HG03108 (cell line): ENCODE data around the gene IGF2R.
A peak's percentile ranks its signal among the peaks of the same experiment; 100 is the strongest.

Source experiments
- ATAC-seq: cut with Tn5 transposase; IDR thresholded peaks from one replicate; pipeline ENCODE4 v1.9.1; 2021; ENCODE audit warnings: moderate library complexity; ENCODE audit not compliant: unreplicated experiment

IGF2R gene

DNA sequence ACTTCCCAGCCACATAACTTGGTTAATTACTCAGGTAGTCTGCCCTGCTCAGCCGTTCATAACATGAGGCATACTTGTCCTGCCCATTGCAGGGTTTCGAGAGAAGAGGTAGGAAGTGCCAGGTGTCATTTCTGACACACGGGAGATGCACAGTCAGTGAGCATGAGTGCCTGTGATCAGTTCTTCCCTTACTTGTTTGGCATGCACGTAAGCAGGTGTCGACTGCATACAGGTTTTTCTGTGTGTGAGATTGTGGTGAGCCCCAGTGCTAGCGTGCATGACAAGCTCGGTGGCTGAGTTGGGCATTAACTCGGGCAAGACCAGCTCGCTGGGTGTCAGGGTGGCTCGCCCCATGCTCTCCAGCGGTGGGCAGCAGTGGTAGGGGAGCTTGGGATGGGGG is 101.5 kb downstream of the IGF2R start:
- peak; percentile 29 for ATAC-seq

DNA sequence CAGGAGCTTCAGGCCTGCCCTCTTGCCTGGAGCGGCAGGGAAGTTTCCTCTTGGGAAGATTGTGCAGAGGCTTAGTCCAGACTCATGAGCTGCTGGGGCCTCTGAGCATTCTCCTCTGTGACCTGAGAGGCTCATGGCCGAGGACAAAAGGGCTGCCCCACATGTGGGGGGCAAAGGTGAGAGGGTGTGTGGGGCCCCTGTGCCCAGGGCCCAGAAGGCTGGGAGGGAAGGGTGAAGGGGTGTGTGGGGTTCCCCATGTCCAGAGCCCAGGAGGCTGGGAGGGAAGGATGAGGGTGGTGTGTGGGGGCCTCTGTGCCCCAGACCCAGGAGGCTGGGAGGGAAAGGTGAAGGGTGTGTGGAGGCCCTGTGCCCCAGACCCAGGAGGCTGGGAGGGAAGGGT is 101.9 kb downstream of the IGF2R start:
- no peak for ATAC-seq

DNA sequence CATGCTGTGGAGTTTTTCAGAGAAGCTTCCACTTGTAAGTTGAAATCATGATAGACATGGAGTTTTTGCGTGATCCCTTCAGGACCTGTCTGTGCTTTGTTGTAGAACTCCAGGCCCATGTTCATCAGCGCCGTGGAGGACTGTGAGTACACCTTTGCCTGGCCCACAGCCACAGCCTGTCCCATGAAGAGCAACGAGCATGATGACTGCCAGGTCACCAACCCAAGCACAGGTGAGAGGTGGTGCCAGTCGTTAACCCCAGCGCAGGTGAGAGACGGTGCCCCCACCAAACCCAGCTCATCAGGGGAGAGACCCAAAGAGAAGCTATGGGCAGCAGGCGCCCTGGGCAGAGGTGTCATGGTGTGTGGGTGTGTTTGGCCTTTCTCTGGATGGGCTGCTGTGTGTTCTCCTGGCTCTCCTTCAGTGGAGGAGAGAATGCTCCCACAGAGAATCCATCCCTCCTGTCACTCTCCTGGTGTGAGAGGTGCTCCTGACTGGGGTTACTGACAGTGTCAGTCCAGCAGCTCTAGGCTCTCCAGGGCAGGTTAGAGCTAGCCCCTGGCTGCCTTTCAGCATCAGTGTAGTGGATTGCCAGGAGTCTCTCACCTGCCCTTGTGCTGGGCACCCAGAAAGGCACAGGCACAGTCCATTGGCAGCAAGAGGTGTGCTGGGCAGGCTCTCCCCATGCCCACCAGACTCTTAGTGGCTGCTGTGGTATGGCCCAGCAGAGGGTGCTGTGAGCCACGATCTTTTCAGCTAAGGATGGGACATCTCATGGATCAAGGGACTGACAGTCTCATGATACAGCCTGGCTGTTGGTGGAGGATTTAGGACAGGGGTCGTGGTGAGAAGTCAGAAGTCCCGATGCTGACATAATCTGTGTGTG is 103.2 kb downstream of the IGF2R start:
- ATAC-seq = no peak

DNA sequence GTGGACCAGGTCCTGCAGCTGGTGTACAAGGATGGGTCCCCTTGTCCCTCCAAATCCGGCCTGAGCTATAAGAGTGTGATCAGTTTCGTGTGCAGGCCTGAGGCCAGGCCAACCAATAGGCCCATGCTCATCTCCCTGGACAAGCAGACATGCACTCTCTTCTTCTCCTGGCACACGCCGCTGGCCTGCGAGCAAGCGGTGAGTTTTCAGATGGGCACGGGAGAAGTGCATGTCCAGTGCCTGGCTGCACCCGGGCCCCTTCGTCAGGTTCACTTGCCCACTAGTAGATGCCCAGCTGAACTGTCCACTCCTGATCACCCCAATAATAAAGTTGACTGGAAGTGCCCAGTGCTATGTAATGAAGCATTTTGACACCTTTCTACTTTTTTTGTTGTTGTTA is 104.4 kb downstream of the IGF2R start:
- no peak for ATAC-seq

DNA sequence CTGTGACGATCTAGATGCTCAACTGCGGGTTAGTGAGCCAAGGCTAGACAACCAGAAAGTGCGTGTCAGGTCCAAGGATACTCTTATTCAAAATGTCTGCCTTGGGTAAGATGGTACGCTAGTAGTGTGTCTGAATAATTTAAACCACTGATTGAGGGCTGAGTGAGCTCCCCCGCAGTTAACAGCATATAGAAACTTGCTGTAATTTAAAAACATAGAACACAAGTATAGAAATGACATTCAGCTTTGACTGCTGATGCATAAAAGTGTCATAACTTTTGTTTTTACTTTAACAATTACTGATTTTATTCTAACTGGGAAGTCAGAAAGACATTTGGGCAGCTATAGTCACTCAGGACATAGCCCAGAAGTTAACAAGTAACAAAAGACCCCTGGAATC is 107.1 kb downstream of the IGF2R start:
- no peak for ATAC-seq

DNA sequence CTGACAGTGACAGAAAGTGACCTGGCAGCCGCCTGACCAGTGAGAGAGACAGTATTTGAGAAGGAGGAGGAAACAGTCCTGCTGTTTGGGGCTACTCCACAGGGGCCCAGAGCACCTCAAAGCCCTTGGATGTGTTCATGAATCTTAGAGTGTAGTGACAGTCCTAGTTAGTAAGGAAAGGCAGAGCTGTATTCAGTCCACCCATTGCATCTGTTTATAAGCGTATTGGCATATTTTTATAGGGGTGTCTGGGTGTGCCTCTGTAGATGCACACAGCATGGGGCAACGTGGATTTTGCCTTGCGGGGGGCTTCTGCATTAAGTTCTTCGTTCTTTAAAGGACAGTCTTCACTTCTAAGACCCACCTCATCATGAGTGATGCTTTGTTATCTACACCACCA is 108.1 kb downstream of the IGF2R start:
- ATAC-seq = no peak

DNA sequence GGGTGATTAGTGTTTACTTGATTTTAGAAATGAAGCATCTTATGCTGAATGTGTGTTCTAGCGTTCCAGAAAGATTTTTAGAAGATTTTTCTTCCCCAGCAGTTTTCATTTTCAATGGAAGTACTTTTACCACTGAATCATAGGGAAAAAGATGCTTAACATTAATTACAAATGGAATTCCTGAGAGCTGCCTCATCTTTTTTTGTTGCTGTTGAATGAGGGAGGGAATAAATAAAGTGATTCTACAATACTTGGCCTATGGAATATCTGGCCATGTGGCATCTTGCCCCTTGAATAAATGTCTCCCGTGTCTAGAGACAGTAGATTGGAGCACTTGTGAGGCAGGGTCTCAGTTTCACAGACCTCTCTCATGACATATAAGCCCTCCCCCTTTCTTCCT is 108.6 kb downstream of the IGF2R start:
- ATAC-seq = no peak

DNA sequence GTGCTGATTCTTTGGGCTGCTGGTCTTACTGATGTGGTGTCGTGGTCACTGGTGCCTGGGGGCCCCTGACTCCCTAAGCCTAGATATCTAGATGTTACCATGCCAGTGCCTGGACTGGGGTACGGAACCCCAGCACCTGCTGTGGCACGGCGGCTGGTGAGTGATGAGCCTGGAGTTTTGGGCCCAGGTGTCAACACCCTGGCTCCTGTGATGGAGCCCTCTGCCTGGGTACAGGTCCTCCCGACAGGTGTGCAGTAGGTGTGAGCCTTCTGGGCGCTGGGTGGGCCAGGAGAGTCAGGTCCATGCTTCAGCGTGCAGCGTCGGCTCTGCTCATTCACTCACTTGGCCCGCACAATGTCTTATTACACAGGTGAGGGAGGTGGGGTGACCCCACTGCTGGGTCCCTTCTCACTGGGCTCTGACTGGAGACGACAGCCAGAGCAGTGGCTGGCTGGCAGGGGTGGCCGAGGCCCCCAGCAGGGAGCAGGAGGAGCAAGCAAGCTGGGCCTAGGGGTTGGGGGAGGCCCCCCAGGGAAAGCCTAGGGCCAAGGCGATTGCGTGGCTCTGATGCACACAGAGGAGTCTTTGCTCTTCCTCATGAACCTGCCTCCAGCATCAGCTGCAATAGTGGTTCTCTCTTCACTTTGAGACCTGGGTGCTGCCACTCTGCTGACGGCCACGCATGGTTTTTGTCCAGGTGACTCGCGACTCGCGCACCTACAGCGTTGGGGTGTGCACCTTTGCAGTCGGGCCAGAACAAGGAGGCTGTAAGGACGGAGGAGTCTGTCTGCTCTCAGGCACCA is 110.2 kb downstream of the IGF2R start:
- ATAC-seq = no peak

DNA sequence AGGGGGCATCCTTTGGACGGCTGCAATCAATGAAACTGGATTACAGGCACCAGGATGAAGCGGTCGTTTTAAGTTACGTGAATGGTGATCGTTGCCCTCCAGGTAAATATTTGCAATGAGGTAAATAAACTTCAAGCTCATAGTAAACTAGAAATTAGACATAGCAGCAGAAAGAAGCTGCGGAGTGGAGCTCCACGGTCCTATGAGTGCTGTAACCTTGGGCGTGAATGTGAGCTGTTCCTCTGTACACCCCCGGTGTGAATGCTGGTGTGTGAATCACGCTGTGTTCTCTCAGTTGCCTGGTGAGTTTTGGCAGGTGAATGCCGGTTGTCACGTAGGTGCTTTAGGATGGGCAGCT is 110.8 kb downstream of the IGF2R start:
- ATAC-seq = no peak

DNA sequence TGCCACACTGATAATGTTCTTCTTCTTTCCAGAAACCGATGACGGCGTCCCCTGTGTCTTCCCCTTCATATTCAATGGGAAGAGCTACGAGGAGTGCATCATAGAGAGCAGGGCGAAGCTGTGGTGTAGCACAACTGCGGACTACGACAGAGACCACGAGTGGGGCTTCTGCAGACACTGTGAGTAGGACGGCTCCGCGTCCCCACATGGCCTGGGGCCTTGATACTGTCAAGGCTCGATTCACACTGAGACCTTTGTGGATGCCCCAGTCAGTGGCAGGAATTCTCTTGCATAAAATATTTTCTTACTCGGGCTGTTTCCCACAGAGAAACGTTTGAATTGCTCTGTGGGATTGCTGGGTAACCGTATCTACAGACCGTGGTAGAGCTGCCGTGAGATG is 111.2 kb downstream of the IGF2R start:
- ATAC-seq = no peak

DNA sequence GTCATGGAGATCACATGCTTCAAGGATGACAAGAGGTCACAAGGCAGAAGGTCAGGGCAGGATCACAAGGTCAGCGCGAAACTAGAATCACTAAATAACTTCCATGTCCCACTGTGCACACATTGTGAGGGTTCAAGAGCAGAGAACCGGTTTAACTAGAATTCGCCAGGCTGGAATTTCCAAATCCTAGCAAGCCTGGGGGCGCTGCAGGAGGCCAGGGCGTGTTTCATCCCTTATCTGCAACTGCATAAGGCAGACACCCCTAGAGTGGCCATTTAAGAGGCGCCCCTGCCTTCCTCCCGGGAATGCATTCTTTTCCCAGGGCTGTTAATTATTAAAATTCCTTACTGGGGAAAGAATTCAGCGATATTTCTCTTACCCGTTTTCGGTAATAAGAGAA is 112.5 kb downstream of the IGF2R start:
- no peak for ATAC-seq

DNA sequence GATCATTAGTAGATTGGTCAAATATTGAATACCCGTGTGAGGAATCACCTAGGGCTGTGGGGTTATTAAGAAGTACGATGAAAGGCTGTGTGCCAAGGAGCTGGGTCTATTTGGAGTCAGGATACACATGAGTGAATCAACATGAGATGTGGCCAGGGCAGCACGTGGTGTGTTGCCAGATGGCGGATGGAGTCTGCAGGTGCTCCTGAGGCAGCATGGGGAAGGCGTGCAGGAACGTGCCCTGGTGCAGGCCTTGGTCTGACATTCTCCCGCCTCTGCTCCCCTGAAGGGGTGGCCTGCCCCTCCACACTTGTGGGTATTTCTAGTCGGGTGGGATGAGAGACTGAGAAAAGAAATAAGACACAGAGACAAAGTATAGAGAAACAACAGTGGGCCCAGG is 113.7 kb downstream of the IGF2R start:
- ATAC-seq = no peak

DNA sequence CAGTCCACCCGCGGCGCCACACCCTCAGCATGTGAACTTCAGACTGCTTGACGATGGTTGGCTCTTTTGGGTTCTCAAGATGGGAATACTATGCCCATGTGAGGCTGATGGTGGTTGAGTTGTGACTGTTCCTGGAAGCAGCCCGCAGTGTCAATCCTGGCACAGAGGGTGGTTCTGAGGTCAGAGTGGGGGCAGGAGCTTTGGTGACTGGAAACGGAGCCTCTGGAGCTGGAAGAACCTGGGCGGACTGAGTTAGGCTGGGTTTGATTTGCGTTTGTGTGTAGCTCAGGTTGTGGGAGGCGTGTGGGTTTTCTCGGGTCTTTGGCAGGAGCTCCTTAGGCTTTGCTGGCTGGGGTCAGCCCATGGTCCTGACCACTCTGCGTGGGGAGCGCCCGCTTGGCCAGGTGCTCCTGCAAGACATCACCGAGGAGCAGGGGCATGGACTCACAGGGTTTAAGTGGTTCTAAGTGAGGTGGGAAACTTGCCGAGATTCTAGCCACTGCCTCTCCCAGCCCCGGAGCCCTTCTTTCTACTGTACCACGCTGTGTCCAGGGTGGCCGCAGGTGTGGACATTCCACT is 115.4 kb downstream of the IGF2R start:
- ATAC-seq = no peak

DNA sequence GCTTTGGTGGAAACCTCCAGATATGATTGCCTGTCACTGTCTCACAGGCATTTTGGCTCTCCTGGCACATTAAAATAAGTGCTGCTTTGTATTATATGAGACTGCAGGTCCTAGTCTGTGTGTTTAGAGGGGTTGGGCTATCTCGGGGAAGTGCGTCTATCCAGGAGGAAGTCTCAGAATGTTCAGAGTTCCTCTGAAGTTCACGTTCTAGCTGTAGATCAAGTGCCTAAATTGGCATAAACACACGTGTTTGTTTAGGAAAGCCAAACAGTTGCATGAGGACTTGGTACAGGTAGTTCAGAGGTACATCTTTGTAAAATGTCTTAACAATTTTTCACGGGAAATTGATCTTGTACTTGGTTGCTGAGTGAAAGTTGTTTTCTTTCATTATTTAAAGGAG is 116.3 kb downstream of the IGF2R start:
- ATAC-seq = no peak

DNA sequence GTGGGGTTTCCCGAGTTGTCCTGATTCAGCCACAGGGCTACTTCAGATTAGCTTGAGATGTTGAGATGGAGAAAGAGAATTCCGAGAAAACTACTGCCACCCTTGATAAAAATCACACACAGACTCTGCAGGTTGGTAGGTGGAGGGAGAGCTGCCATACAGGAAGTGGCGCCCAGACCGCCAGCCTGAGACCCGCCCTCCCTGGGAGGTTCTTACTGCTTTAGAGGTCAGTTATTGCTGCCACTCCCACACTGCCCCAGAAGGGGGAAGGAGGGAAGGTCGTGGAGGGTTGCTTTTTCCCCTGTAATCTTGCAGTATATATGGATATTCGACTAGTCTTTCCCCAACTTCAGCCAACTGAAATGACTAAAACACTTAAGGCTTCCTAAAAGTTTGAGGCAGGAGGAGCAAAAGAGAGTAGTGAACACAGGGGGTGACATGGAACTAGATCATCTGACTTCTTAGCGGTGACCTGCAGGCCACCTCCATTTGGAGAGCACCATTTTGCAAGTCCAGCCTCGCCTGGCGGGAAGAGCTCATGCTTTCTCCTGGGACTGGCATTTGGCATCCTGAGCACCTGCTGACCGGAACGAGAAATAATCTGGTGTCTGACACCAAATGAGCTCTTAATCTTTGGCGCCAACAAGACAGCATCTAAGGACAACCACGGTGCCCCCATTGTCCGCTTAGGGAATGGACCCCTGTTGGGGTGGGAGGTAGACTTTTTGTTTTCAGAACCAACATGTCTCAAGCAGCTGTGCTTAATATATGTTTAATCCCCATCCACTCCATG is 117.0 kb downstream of the IGF2R start:
- ATAC-seq = no peak

DNA sequence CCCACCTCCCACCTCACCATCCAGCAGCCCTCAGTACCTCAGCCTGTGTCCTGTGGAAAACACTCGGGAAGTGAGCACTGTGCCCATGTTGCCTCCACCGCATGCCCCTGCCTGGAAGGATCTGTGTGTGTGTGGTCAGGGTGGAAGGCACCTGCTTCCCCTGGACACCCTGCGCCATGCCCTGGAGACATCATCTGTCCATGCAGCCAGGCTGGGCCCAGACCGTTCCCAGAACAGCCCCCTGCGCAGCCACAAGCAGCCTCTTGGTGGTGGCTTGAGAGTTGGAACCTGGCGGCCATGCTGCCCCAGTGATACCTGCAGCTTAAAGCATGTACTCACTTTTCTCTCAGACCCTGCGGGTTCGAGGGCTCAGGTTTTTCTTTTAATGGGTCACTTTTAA is 117.9 kb downstream of the IGF2R start:
- ATAC-seq = no peak

DNA sequence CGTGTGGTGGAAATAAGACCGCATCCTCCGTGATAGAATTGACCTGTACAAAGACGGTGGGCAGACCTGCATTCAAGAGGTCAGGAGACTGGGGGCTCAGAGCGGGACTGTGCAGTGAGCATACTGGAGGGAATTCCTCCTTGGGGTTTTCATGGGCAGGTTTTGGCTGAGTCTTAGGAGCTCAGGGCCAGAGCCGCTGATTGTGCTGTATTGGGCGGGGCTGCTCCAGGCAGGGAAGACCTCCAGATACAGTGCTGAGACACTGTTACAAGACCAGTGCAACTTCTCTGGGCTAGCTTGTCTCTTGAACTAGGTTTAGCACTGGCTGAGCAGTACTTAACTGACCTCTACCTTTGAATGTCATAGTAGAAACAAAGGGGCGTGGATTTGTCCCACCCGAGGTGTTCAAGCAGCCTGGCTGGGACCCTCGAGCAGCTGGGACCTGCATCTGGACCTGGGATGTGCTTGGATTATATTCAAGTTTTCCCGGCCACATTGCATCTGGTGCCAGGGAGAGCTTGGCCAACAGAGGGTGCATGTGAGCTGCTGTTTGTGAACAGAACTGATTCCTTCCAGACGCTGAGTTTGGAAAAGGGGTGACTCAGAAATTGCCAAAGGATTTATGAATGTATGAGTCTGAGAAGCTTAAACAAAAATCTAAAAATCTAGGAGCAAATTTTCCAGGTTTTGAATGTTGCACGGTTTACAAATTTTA is 119.3 kb downstream of the IGF2R start:
- no peak for ATAC-seq

DNA sequence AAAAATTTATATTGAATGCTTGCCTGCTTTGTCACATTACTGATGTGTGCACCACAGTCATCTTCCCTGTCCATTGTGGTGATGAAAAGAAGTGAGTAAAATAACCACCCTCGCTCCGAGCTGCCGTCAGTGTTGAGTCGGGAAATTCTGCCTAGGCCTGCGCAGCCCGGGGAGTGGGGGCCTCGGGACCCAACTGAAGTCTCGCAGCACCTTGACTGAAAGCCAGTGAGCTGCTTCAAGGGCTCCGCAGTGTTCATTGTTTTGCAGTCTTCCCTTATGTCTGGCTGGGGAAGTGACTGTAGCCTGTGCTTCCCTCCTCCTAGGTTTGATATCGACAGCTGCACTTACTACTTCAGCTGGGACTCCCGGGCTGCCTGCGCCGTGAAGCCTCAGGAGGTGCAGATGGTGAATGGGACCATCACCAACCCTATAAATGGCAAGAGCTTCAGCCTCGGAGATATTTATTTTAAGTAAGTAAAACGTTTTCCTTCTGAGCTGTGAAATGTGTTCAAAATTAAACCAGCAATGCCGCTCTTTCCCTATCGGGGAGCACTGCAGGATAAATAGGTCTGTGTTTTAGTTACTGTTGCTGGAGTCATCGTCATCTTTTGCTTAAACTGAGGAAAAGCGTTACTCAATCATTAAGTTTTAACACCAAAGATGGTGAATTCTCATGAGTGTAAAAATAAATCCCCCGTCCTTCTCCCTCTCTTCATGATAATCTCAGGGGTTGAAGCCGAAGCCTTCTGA is 120.1 kb downstream of the IGF2R start:
- no peak for ATAC-seq

DNA sequence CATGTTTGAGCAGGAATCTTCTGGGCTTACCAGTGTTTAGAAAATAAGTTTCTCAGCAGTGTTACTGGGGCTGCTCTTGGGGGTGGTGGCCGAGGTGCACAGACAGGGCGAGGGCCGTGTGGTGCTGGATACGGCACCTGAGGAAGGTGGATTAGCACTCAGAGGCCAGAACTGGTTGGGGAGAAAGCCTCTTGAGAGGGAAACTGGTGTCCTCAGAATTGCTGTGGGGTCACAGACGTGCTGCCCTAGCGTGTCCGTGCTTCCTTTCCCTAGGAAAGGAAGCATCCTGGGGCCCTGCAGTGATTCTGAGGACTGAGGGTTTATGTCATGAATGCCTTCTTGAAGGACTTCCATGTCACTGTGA is 120.6 kb downstream of the IGF2R start:
- ATAC-seq = no peak
